Measurements from ENCODE around the gene CACNB1. TPM values are rescaled to one million over a fixed set of nuclear protein-coding genes. Genes with fewer than 3 reads are reported as not detected.

CACNB1 gene
- total and polyA plus RNA-seq, 10 of the 15 experiments (the other 5 are each of a cell fraction or from before 2014, with no cell fraction given), result 0.06 to 15.6 (median 6.3) TPM

DNA sequence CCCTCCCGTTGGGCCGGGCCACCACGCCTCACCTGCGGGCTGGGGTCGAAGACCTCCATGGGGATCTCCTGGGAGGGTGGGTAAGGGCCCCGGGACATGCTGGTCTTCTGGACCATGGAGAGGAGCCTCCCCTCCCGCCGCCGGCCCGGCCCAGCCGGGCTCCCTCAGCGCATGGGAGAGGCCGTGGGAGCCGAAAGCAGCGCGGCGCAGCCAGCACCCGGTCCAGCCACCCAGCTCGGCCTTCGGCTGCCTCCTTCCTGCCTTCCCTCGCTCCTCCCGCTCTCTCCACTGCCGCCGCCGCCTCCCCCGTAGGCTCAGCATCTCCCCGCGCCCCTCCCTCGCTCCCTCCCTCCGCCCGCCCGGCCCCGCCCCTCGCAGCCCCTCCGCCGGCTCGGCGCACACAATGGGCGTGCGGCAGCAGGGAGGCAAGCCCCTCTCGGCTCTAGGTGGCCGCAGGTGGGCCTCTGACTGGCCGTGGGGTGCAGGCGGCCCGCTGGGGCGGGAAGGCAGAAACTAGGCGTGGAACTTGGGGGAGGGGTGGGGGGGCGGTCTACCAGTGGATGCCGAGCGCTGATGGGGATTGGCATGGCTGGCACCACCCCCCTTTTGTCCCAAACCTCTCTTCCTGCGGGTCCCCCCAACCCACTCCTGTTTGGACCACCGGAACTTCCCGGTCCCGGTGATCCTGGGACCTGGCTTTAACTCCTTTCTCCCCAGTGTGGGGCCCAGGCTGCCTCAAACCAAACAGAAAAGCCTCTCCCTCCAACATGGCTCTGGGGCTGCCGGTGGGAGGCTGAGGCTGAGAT is at the start of gene CACNB1 (continued):
- TF ChIP-seq, protein P1, sequence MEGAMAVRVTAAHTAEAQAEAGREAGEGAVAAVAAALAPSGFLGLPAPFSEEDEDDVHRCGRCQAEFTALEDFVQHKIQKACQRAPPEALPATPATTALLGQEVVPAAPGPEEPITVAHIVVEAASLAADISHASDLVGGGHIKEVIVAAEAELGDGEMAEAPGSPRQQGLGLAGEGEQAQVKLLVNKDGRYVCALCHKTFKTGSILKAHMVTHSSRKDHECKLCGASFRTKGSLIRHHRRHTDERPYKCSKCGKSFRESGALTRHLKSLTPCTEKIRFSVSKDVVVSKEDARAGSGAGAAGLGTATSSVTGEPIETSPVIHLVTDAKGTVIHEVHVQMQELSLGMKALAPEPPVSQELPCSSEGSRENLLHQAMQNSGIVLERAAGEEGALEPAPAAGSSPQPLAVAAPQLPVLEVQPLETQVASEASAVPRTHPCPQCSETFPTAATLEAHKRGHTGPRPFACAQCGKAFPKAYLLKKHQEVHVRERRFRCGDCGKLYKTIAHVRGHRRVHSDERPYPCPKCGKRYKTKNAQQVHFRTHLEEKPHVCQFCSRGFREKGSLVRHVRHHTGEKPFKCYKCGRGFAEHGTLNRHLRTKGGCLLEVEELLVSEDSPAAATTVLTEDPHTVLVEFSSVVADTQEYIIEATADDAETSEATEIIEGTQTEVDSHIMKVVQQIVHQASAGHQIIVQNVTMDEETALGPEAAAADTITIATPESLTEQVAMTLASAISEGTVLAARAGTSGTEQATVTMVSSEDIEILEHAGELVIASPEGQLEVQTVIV (IDR thresholded peaks at IDR 0.05; ENCODE audit: borderline replicate concordance, partially characterized antibody), result no peak
- TF ChIP-seq HDAC6 (IDR thresholded peaks at IDR 0.05; ENCODE audit: unreplicated experiment) (no peak), IRF4 (IDR thresholded peaks at IDR 0.05; ENCODE audit: low read depth, low read length) (no peak), ZNF217 (IDR thresholded peaks at IDR 0.05) (no peak), NBN (IDR thresholded peaks at IDR 0.05) (0 out of 2 replicates have a peak, but pooled peaks have one; percentile 20), SMARCA5 (IDR thresholded peaks at IDR 0.05) (no peak), MTA2 (IDR thresholded peaks at IDR 0.05; ENCODE audit: low read depth) (no peak), RAD21 (IDR thresholded peaks at IDR 0.05; ENCODE audit: insufficient read depth, low read depth, low read length) (no peak), BACH1 (IDR thresholded peaks at IDR 0.05; ENCODE audit: borderline replicate concordance) (no peak), CHD2 (IDR thresholded peaks at IDR 0.05; ENCODE audit: borderline replicate concordance, low read depth, low read length) (peak; percentile 14; the same call in 1 of the 2 replicates), STAT1 (conservative IDR thresholded peaks at IDR 0.05) (no peak), FOS (IDR thresholded peaks at IDR 0.05; ENCODE audit: borderline replicate concordance, extremely low read depth, insufficient read length) (no peak), RBBP5 (conservative IDR thresholded peaks at IDR 0.05) (no peak), CBX3 (IDR thresholded peaks at IDR 0.05; ENCODE audit: borderline replicate concordance, low read depth) (no peak), CBFB (IDR thresholded peaks at IDR 0.05; ENCODE audit: low read depth) (no peak), RB1 (IDR thresholded peaks at IDR 0.05; ENCODE audit: borderline replicate concordance) (no peak), ZNF622 (IDR thresholded peaks at IDR 0.05) (no peak), CREB1 (IDR thresholded peaks at IDR 0.05; ENCODE audit: low read depth) (no peak), MEF2B (IDR thresholded peaks at IDR 0.05; ENCODE audit: partially characterized antibody, poor library complexity, severe bottlenecking) (no peak), CREM (IDR thresholded peaks at IDR 0.05; ENCODE audit: low read depth) (no peak), WRNIP1 (IDR thresholded peaks at IDR 0.05; ENCODE audit: borderline replicate concordance, low read depth, low read length) (no peak), POLR2AphosphoS2 (IDR thresholded peaks at IDR 0.05; ENCODE audit: low read depth, low read length) (no peak), POLR2AphosphoS5 (IDR thresholded peaks at IDR 0.05; ENCODE audit: low read length) (peak; percentile 57; the same call in 1 of the 2 replicates)
- TF ChIP-seq, protein P2, sequence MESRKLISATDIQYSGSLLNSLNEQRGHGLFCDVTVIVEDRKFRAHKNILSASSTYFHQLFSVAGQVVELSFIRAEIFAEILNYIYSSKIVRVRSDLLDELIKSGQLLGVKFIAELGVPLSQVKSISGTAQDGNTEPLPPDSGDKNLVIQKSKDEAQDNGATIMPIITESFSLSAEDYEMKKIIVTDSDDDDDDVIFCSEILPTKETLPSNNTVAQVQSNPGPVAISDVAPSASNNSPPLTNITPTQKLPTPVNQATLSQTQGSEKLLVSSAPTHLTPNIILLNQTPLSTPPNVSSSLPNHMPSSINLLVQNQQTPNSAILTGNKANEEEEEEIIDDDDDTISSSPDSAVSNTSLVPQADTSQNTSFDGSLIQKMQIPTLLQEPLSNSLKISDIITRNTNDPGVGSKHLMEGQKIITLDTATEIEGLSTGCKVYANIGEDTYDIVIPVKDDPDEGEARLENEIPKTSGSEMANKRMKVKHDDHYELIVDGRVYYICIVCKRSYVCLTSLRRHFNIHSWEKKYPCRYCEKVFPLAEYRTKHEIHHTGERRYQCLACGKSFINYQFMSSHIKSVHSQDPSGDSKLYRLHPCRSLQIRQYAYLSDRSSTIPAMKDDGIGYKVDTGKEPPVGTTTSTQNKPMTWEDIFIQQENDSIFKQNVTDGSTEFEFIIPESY (IDR thresholded peaks at IDR 0.05), result no peak
- TF ChIP-seq, protein P3, sequence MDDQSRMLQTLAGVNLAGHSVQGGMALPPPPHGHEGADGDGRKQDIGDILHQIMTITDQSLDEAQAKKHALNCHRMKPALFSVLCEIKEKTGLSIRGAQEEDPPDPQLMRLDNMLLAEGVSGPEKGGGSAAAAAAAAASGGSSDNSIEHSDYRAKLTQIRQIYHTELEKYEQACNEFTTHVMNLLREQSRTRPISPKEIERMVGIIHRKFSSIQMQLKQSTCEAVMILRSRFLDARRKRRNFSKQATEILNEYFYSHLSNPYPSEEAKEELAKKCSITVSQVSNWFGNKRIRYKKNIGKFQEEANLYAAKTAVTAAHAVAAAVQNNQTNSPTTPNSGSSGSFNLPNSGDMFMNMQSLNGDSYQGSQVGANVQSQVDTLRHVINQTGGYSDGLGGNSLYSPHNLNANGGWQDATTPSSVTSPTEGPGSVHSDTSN (IDR thresholded peaks at IDR 0.05; ENCODE audit: insufficient replicate concordance, low read depth, low read length), result no peak
- TF ChIP-seq, protein P4, sequence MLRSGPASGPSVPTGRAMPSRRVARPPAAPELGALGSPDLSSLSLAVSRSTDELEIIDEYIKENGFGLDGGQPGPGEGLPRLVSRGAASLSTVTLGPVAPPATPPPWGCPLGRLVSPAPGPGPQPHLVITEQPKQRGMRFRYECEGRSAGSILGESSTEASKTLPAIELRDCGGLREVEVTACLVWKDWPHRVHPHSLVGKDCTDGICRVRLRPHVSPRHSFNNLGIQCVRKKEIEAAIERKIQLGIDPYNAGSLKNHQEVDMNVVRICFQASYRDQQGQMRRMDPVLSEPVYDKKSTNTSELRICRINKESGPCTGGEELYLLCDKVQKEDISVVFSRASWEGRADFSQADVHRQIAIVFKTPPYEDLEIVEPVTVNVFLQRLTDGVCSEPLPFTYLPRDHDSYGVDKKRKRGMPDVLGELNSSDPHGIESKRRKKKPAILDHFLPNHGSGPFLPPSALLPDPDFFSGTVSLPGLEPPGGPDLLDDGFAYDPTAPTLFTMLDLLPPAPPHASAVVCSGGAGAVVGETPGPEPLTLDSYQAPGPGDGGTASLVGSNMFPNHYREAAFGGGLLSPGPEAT (IDR thresholded peaks at IDR 0.05; ENCODE audit: low read depth), result no peak
